Measurements from ENCODE around the gene SCGB2B2. TPM values are rescaled to one million over a fixed set of nuclear protein-coding genes. Genes with fewer than 3 reads are reported as not detected.

SCGB2B2 gene
- total RNA-seq, 2 experiments from 2014 or later, result 0.19 TPM; not detected in 1

- ChIA-PET CTCF (interaction anchor here (0.6 kb wide), 1 partner anchor 439 kb away, joined by 3 read pairs; no protein-coding TSS in a partner anchor), POLR2A (no interaction called here)
These were observed 34.7 kb downstream of the SCGB2B2 start for GRCh38 chr19:34642241-34642640.

- POLR2A ChIA-PET, result no interaction called here
These were observed 37.4 kb downstream of the SCGB2B2 start for GRCh38 chr19:34639491-34640085.

GRCh38 chr19:34633802-34634201, 43.2 kb downstream of the SCGB2B2 start:
- ChIA-PET POLR2A (no interaction called here), CTCF (no interaction called here)

More at GRCh38 chr19:34639491-34640085, 37.4 kb downstream of the SCGB2B2 start:
- CTCF ChIA-PET, result interaction anchor here (0.6 to 2.1 kb wide), 6 partner anchors 12 to 405 kb away, joined by 3 to 12 read pairs (median 3); no protein-coding TSS in a partner anchor

Other genes starting within 250 kb of the SCGB2B2 start
- 100 to 1,000 TPM; 167 to 168 TPM for gene UBA2, start 248.8 kb downstream of the SCGB2B2 start, total RNA-seq
- gene WTIP, start 195.4 kb downstream of the SCGB2B2 start, total RNA-seq, result under 1 TPM; 0.50 to 0.70 TPM
- gene ZNF302, start 519 bp upstream of the SCGB2B2 start, total RNA-seq, result 10 to 100 TPM; 12.1 to 12.3 TPM
- 1 to 10 TPM; 3.6 TPM for gene ZNF181, start 57.1 kb upstream of the SCGB2B2 start, total RNA-seq
- 1 to 10 TPM; 3.2 to 4.2 TPM for gene ZNF599, start 96.1 kb upstream of the SCGB2B2 start, total RNA-seq
- gene ZNF30, start 249.7 kb upstream of the SCGB2B2 start, total RNA-seq, result 1 to 10 TPM; 4.3 to 5.4 TPM